Embryonic facial prominence (tissue), 1 donor: ENCODE results near the gene PRKN.

Experiments
- DNase-seq: peaks from one replicate; pipeline ENCODE4 v3.0.0-alpha.2; 2016; ENCODE audit errors: extremely low spot score

PRKN gene

GRCh38 chr6:162187168-162187935, 540.2 kb downstream of the PRKN start:
- DNase-seq, result no peak

- DNase-seq, result no peak
These were observed 543.1 kb downstream of the PRKN start for GRCh38 chr6:162184465-162184864.

DNA sequence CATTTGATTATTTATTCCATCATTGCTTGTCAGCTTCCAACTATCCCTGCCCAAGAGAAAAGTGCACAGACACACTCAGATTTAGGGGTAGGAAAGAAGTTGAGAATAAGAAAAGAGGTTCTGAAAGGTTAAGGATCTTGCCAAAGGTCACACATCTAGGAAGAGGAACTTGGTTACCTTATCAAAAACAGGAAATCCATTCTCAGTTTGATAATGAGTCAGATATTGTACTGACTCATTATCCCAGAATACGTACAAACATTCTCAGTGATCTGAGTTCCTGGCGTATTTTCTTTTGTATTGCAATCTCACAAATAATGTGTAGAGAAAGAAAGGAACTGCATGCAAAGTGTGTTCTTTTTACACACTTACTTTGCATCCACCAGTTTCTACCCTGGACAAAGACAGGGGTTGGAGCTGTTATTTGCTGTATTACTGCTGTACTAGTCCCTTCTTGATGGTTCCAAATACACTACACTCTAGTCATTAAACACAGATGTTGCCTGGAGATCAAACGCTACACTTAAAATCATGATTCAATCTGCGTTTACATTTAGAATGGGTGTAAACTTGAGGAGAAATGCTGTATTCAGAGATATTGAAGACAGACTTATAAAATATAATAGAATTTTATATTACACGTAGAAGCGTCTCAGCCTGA, 545.7 kb downstream of the PRKN start:
- no peak for DNase-seq

GRCh38 chr6:162181111-162181510, 546.5 kb downstream of the PRKN start:
- no peak for DNase-seq

DNA sequence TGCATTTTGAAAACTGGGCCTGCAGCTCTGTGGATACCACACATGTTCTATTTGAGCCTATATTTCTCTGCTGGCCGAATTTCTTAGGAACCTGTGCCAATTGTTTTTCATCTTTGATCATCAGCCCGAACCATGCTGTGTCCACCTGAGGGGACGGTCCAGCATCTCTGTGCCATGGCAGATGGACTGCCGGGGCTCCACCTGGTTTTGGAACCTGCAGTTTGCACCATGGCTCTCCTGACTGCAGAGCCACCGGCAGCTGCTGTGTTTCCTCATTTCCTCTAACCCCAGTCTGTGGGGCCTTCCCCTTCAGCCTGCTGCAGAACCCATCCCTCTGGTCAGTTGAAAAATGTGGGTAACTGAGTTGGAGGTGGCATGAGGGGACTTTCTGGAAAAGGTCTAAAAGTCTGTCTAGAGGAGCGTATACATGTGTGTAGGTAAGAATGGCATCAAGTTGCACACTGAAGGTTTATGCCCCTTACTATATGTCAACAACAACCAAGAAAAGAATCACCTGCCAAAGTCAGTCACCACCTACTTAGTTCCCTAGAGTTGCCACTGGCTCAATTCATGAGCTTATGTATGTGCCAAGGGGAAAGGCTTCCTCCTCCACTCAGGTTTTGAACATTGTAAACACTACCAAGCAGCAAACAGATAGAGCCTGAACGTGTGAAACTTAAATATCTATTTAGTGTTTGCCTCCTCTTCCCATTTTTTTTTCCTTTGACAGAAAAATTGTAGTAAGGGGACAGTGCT, 548.2 kb downstream of the PRKN start:
- no peak for DNase-seq

- DNase-seq, result no peak
These were observed 548.9 kb downstream of the PRKN start for GRCh38 chr6:162178666-162179065.

- DNase-seq, result no peak
These were observed 549.3 kb downstream of the PRKN start for GRCh38 chr6:162178266-162178665.

- DNase-seq, result peak; percentile 19
These were observed 549.8 kb downstream of the PRKN start for GRCh38 chr6:162177746-162178145.

DNA sequence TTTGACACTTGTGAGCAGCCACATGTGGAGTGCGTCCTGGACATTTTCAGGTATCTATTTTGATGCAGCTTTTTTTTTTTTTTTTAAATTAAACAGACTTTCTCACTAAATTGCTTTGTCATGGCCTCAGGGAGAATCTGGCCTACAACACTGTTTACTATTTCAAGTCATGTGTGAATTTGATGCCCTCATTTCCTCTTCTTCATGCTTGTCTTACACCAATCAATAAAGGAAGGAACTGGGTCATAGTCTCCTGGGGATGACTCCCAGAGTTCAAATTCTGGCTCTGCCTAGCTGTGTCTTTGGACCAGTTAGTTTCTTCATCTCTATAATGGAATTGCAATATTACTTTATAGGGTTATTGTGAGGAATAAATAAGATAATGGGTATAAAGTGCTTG, 554.1 kb downstream of the PRKN start:
- no peak for DNase-seq

GRCh38 chr6:162165479-162165878, 562.1 kb downstream of the PRKN start:
- DNase-seq, result no peak

DNA sequence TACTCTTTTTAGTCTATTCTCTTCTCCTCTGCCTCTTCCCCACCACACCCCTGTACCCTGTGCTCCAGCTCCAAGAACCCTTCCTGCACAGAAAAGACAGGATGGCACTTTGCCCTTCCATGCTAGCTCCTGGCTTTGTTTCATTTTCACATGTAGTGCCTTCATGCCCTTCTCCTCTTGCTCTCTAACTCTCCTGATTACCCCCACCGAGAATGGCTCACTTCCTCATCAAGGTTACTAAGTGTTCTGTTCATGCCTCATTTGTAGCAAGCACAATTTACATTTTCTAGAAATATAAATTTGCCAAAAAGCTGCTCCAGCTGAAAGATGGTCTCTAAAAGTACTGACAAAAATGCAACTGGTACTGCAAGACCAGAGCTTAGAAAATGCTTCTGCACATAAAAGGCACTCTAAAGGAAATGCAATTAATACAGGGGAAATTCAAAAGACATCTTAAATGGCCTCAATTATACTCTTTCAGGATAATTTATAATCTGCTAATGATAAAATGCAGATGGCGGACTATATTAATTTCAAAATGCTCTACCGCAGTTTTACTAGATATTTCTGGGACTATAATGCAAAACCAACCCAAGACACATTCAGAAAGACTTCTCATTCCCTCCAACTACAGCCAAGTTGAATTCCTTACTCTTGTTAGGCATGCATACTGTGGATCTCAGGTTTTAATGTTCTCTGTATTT, 570.2 kb downstream of the PRKN start:
- no peak for DNase-seq

DNA sequence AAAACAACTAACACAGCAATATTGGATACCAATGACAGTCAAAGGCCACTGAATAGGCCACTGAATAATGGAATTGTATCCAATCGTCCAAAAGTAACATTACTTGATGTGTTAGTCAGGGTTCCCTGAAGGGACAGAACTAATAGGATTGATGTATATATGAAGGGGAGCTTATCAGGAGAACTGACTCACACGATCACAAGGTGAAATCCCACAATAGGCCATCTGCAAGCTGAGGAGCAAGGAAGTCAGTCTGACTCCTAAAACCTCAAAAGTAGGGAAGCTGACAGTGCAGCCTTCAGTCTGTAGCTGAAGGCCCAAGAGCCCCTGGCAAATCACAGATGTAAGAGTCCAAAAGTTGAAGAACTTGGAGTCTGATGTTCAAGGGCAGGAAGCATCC, 571.4 kb downstream of the PRKN start:
- no peak for DNase-seq

GRCh38 chr6:162154930-162155329, 572.6 kb downstream of the PRKN start:
- no peak for DNase-seq

- no peak for DNase-seq
These were observed 573.6 kb downstream of the PRKN start for GRCh38 chr6:162154001-162154400.

DNA sequence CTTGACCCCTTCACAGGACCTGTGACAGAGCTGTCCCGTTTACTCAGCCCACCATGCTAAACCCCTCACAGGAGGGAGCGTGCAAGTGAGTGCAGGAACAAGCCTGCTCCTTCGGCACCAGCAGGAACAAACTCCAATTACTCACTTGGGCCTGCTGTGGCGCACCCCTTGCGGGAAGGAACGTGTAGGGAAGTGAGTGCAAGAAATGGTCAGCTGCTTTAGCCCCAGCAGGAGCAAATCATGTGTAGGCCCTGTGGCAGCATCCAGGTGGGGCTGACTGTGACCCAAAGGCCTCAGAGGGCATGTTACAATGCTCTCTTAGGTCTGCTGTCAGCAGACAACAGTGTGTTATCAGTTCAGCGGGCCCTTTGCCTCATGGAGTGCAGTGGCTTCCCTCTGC, 574.4 kb downstream of the PRKN start:
- DNase-seq, result no peak

- no peak for DNase-seq
These were observed 576.4 kb downstream of the PRKN start for GRCh38 chr6:162151021-162151665.

DNA sequence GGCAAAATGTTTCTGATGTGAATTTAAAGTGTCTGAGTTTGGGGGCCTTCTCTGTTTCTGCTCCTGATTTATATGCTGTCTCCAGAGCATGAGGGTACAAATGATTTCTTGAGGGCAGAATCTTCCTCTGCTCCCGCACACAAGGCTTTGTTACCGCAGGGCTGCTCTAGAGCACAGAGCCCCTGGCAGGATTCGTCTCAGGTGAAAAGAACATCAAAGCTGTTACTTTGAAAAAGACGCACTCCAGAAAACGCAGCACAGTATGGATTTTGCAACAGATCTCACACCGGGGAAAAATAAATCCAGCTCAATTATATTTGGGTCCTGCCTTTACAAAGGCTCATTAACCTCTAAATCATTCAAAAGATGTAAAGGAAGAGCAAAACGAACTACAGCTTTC, 577.3 kb downstream of the PRKN start:
- DNase-seq, result no peak

- DNase-seq, result no peak
These were observed 577.8 kb downstream of the PRKN start for GRCh38 chr6:162149786-162150185.

DNA sequence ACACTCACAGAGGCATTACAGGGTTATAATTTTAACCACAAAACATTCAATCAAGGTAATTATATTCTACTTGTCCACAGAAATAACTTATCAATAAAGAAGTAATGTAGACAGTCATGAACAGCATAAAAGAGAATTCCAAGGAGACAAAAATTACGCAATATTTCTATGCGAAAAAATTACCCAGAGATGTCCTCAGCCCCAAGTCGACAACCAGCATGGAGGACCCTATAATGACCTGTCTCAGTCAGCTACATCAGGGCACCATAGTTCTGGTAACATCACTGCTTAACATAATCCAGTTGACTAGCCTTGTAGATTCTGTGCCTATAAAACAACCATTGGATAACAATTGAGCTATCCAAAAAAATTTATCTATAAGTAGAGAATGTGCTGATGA, 579.8 kb downstream of the PRKN start:
- no peak for DNase-seq

DNA sequence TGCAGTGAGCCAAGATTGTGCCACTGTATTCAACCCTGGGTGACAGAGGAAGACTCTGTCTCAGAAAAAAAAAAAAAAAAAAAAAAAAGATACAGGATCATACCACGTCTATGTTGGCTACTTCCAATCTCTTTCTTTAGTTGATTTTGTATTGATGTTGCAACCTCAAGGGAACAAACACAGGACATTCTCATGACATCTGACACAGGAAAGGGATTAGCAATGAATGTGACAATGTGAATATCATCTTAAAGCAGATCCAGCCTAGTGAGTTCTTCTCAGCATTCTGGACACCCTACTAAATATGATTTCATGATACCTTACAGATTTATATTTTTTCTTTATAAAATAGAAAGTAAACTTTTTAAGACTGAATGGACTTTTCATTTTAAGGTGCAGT, 580.3 kb downstream of the PRKN start:
- no peak for DNase-seq

DNA sequence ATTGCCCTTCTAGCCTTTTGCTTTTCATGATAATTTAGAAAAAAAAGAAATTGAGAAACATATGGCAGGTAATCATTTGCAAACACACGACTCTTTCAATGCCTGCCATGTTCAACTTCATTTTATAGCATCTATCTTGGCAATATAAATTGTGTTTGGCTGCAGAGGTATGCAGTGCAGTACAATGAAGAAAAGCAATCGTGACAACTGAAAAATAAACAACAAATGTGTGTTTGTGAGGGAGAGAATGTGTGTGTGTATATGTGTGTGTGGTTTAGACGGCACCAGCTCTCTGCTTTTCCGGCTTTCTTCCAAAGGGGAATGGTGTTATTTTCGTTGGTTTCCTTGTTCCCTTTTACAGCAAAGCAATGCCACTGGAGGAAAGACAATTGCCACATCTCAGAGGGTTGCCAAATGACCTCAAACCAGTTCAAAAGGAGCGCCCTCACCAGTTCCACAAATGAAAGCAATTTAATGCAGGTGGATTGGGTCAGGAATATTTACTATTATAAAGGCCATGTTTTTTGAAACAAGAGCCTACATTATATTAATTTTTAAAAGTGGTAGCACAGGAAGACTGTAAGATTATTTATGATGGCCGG, 587.2 kb downstream of the PRKN start:
- DNase-seq, result no peak
